Upper lobe of right lung (tissue), 1 donor: ENCODE results near the gene TMPRSS5. TPM values are rescaled to one million over a fixed set of nuclear protein-coding genes. Genes with fewer than 3 reads are reported as not detected.
"Not testable (repeated sequence)": the region's sequence is repeated elsewhere in the genome, so short reads cannot be mapped to it uniquely, and the experiment has no call there.

Experiments used
- ATAC-seq: fragments of 200-7000 bp; cut with Tn5 transposase; one replicate; pipeline ENCODE4 v1.9.1; 2020; ENCODE audit warnings: mild to moderate bottlenecking, moderate library complexity
- DNase-seq: peaks from one replicate; pipeline ENCODE4 v3.0.0-alpha.2; 2020
- H3K27ac ChIP-seq: fragments of 200-600 bp; one replicate; pipeline ENCODE4 v1.8.0; 2022
- H3K27me3 ChIP-seq: fragments of 200-600 bp; one replicate; pipeline ENCODE4 v1.8.0; 2022; ENCODE audit warnings: mild to moderate bottlenecking
- H3K36me3 ChIP-seq: fragments of 200-600 bp; one replicate; pipeline ENCODE4 v1.8.0; 2022
- H3K4me1 ChIP-seq: fragments of 200-600 bp; one replicate; pipeline ENCODE4 v1.8.0; 2022
- H3K4me3 ChIP-seq: fragments of 200-600 bp; one replicate; pipeline ENCODE4 v1.8.0; 2022; ENCODE audit warnings: mild to moderate bottlenecking
- H3K9me3 ChIP-seq: fragments of 200-600 bp; one replicate; pipeline ENCODE4 v1.8.0; 2022
- CTCF ChIP-seq: fragments of 200-600 bp; IDR thresholded peaks from one replicate; pipeline ENCODE4 v1.8.0; 2022; ENCODE audit warnings: antibody characterized with exemption
- intact Hi-C: fragments of 100-400 bp; cut with DNase I; formaldehyde crosslinking; loops from one replicate; pipeline ENCODE4 v1.11.0; 2022
- total RNA-seq: library from RNA; stranded (reverse); fragmentation: NEBNext Ultra II Directional; extraction: Animal tissue kit (Norgen Biotek cat#: 25700); gene quantifications from one replicate; pipeline ENCODE4 v1.2.1, GENCODE V29; 2021
- donor health status: DM: no; HTN: yes; CAD: no; lungs with severe emphysema.

The TMPRSS5 gene
- total RNA-seq, 1 donor from 2014 or later = 0.69 TPM

DNA sequence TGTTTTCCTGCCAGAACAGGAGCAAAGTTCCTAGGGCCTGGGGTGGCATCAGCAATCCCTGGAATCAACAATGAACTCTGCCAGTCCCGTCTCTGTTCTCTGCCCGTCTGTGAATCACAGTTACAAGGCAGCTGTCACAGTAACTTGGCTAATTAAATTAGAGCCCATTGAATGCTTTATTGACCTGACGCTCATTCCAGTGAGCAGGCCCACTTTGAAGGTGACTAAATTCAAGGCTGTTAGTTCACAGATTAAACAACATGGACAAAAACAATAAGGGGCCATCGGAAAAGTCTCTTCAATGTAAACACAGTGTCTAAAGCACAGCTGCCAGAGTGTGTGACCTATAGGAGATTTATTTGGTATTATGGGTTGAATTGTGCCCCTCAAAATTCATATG, 17.7 kb upstream of the TMPRSS5 start:
- intact Hi-C loops = no loop called here
- no peaks in the 10 kb centered on the region for H3K36me3 ChIP-seq
- H3K27ac ChIP-seq = no peak overlapping the region
- no peaks in the 10 kb centered on the region for H3K4me1 ChIP-seq
- no peak for ATAC-seq
- no peak for DNase-seq
- H3K4me3 ChIP-seq = no peak overlapping the region
- no peak for TF ChIP-seq CTCF
- no peaks in the 10 kb centered on the region for H3K9me3 ChIP-seq
- H3K27me3 ChIP-seq = no peaks in the 10 kb centered on the region

- TF ChIP-seq CTCF = no peak
- intact Hi-C loops = no loop called here
- H3K9me3 ChIP-seq = no peaks in the 10 kb centered on the region
- H3K27me3 ChIP-seq = no peaks in the 10 kb centered on the region
- H3K27ac ChIP-seq = no peak overlapping the region
- DNase-seq (no peak), ATAC-seq (no peak)
- H3K4me1 ChIP-seq = no peaks in the 10 kb centered on the region
- no peaks in the 10 kb centered on the region for H3K36me3 ChIP-seq
- no peak overlapping the region for H3K4me3 ChIP-seq
Measured at GRCh38 chr11:113722934-113723333, 16.8 kb upstream of the TMPRSS5 start.

DNA sequence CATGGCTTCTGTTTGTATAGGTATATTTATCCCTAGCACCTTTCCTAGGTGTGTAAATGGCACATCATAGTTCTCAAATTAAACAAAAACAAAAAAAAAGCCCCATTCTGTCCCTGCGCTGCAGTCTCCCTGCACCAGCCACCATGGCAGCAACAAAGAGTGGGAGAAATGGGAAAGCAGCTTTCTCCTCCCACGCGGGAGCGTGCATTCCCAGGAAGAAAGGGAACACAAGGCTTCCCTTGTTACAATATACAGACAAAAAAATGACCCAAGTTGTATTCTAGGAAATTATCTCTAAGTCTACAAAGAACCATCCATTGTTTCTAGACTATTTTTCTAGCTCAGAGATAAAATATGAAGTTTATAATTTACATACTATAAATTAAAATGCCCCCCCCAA, 16.1 kb upstream of the TMPRSS5 start:
- no peaks in the 10 kb centered on the region for H3K27me3 ChIP-seq
- H3K36me3 ChIP-seq = no peaks in the 10 kb centered on the region
- H3K4me3 ChIP-seq = no peak overlapping the region
- H3K9me3 ChIP-seq = no peaks in the 10 kb centered on the region
- no peak for TF ChIP-seq CTCF
- intact Hi-C loops = no loop called here
- H3K27ac ChIP-seq = no peak overlapping the region
- no peak for ATAC-seq
- DNase-seq = no peak
- no peaks in the 10 kb centered on the region for H3K4me1 ChIP-seq

GRCh38 chr11:113721462-113722066, 15.5 kb upstream of the TMPRSS5 start:
- Histone ChIP-seq H3K27ac (no peak overlapping the region), H3K9me3 (no peaks in the 10 kb centered on the region), H3K4me3 (no peak overlapping the region), H3K36me3 (no peaks in the 10 kb centered on the region), H3K4me1 (no peaks in the 10 kb centered on the region), H3K27me3 (no peaks in the 10 kb centered on the region)
- DNase-seq = no peak
- intact Hi-C loops = no loop called here
- no peak for ATAC-seq
- TF ChIP-seq CTCF = no peak

DNA sequence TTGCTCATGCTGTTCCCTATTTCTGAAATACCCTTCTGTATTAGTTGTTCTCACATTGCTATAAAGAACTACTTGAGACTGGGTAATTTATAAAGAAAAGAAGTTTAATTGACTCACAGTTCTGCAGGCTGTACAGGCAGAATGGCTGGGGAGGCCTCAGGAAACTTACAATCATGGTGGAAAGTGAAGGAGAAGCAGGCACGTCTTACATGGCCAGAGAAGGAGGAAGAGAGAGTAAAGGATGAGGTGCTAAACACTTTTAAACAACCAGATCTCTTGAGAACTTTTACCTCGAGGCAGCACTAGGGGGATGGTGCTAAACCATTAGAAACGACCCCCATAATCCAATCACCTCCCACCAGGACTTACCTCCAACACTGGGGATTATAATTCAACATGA, 14.4 kb upstream of the TMPRSS5 start:
- intact Hi-C loops, H3K27ac ChIP-seq, H3K4me3 ChIP-seq, H3K36me3 ChIP-seq, ATAC-seq, H3K9me3 ChIP-seq, DNase-seq, H3K27me3 ChIP-seq, H3K4me1 ChIP-seq: not testable (repeated sequence)

GRCh38 chr11:113715882-113716625, 9.9 kb upstream of the TMPRSS5 start:
- no peak for TF ChIP-seq CTCF
- Histone ChIP-seq H3K4me1 (no peaks in the 10 kb centered on the region), H3K27me3 (no peaks in the 10 kb centered on the region), H3K9me3 (no peaks in the 10 kb centered on the region), H3K27ac (no peak overlapping the region), H3K36me3 (no peaks in the 10 kb centered on the region), H3K4me3 (no peak overlapping the region)
- DNase-seq (no peak), ATAC-seq (no peak)
- intact Hi-C loops = no loop called here
